A673 (cell line): ENCODE results near the gene ITPR2. TPM values are rescaled to one million over a fixed set of nuclear protein-coding genes. Genes with fewer than 3 reads are reported as not detected.

Experiments used
- BruUV-seq: library from RNA; stranded (reverse); fragments of 400-500 nt; replicated peaks from 2 replicates; lab custom pipeline; 2021; lab: Mats Ljungman, UMichigan
- CTCF ChIA-PET: fragments of 300-600 bp; sonication (Branson Sonifier 250); formaldehyde crosslinking; loops from one replicate; lab custom pipeline; 2022; ENCODE audit warnings: antibody characterized with exemption; lab: Charles Lee
- POLR2A ChIA-PET: fragments of 300-600 bp; sonication (Branson Sonifier 250); formaldehyde crosslinking; loops from one replicate; lab custom pipeline; 2022; ENCODE audit warnings: antibody characterized with exemption; ENCODE audit not compliant: low non-redundant PET; lab: Charles Lee
- DNase-seq: peaks from one replicate; pipeline ENCODE4 v3.0.0-alpha.2; 2015; ENCODE audit warnings: low spot score
- H3K27ac ChIP-seq: fragments of 200-600 bp; sonication (generic); 2 replicates; pipeline ENCODE4 v1.5.1; 2016; ENCODE audit warnings: mixed run types, low read depth, mild to moderate bottlenecking, mixed read lengths, antibody characterized with exemption, low read length; ENCODE audit not compliant: poor library complexity, severe bottlenecking
- H3K27me3 ChIP-seq: fragments of 200-600 bp; sonication (generic); replicated peaks from 2 replicates; pipeline ENCODE4 v1.6.1; 2017; ENCODE audit warnings: mixed run types, low read depth, mild to moderate bottlenecking, mixed read lengths, antibody characterized with exemption, low read length; ENCODE audit not compliant: insufficient read depth, poor library complexity
- H3K36me3 ChIP-seq: fragments of 200-600 bp; sonication (generic); 2 replicates; pipeline ENCODE4 v1.6.1; 2016; ENCODE audit warnings: mixed run types, mild to moderate bottlenecking, mixed read lengths, antibody characterized with exemption, low read length; ENCODE audit not compliant: insufficient read depth, poor library complexity, severe bottlenecking
- H3K4me1 ChIP-seq: fragments of 200-600 bp; sonication (generic); 2 replicates; pipeline ENCODE4 v1.6.1; 2017; ENCODE audit warnings: mixed run types, mild to moderate bottlenecking, mixed read lengths, antibody characterized with exemption, low read length; ENCODE audit not compliant: insufficient read depth, poor library complexity, severe bottlenecking
- H3K4me3 ChIP-seq: fragments of 200-600 bp; sonication (generic); 2 replicates; pipeline ENCODE4 v1.5.1; 2016; ENCODE audit warnings: low read depth, mixed run types, mild to moderate bottlenecking, mixed read lengths, low read length; ENCODE audit not compliant: poor library complexity, severe bottlenecking
- H3K9me3 ChIP-seq: fragments of 200-600 bp; sonication (generic); 2 replicates; pipeline ENCODE4 v1.6.1; 2016; ENCODE audit warnings: mixed run types, low read depth, mild to moderate bottlenecking, mixed read lengths, antibody characterized with exemption, low read length; ENCODE audit not compliant: poor library complexity, severe bottlenecking
- EZH2 ChIP-seq: fragments of 200-600 bp; sonication (generic); IDR thresholded peaks from 2 replicates; pipeline ENCODE4 v1.6.1; 2017; ENCODE audit warnings: borderline replicate concordance, low read depth, mild to moderate bottlenecking, mixed read lengths, antibody characterized with exemption, low read length; ENCODE audit not compliant: poor library complexity, severe bottlenecking
- intact Hi-C: fragments of 100-400 bp; cut with micrococcal nuclease; formaldehyde crosslinking; loops from one replicate; pipeline ENCODE4 v1.10.0; 2022; ENCODE audit not compliant: unreplicated experiment
- total RNA-seq: library from RNA; stranded (reverse); gene quantifications from 2 replicates; pipeline ENCODE4 v1.2.3, GENCODE V29; 2021
- TF ChIP-seq, protein P1 (sequence below): fragments of 300-800, 200-600 bp; sonication (generic); conservative IDR thresholded peaks from 2 replicates; pipeline ENCODE4 v1.5.1; 2017; ENCODE audit warnings: low read depth, mild to moderate bottlenecking, antibody characterized with exemption, low read length, moderate library complexity, mixed read lengths

The ITPR2 gene
- total RNA-seq, 1 experiment from 2014 or later, result 22.6 TPM

DNA sequence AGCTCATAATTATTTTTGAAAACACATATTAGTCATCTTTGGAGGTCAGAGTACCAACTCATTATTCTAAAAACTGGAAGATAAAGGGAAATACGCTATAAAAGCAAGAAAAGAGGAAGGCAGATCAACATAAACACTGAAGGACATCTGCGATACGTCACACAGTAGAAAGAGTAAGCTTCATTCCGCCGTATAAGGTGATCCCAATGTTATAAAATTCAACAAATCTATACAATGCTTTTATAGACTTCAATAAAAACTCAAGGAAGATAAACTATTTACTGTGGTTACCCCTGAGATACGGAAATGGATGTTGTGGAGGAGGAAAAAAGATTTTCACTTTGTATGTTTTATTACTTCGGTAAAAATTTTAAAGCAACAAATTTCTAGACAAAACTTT, 92.6 kb downstream of the ITPR2 start:
- H3K9me3 ChIP-seq, result peaks cover 7% of the 10 kb centered on the region
- no peaks in the 10 kb centered on the region for H3K27me3 ChIP-seq
- BruUV-seq, result no TSS peak
- no peak for DNase-seq
- CTCF ChIA-PET, result no interaction called here
- no peaks in the 10 kb centered on the region for H3K36me3 ChIP-seq
- POLR2A ChIA-PET, result no interaction called here
- intact Hi-C loops, result no loop called here
- H3K4me3 ChIP-seq, result no peak overlapping the region
- no peak overlapping the region for H3K27ac ChIP-seq
- no peak for TF ChIP-seq EZH2
- TF ChIP-seq, protein P1, sequence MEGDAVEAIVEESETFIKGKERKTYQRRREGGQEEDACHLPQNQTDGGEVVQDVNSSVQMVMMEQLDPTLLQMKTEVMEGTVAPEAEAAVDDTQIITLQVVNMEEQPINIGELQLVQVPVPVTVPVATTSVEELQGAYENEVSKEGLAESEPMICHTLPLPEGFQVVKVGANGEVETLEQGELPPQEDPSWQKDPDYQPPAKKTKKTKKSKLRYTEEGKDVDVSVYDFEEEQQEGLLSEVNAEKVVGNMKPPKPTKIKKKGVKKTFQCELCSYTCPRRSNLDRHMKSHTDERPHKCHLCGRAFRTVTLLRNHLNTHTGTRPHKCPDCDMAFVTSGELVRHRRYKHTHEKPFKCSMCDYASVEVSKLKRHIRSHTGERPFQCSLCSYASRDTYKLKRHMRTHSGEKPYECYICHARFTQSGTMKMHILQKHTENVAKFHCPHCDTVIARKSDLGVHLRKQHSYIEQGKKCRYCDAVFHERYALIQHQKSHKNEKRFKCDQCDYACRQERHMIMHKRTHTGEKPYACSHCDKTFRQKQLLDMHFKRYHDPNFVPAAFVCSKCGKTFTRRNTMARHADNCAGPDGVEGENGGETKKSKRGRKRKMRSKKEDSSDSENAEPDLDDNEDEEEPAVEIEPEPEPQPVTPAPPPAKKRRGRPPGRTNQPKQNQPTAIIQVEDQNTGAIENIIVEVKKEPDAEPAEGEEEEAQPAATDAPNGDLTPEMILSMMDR, result no peak
- H3K4me1 ChIP-seq, result peaks cover 25% of the 10 kb centered on the region

DNA sequence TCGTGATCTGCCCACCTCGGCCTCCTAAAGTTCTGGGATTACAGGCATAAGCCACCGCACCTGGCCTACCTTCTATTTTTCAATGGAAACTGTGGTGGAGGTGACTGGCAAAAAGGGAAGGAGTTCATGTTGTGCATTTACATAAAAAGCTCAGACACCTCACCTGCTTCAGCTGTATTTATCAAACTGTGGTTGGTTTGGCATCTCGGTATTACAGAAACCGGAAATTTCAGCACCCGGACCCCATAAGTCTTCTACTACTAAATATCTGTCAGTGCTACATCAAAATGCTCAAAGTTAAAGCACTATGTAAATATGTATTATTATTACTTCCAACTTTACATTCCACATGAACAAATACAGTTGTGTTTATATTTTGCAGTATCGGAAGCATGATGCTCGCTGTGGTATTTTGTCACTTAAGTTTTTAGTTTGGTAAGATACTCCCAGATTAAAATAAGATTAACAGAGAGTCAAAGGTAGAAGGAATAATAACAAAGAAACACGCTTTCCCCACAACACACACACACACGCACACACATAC, 95.4 kb downstream of the ITPR2 start:
- no TSS peak for BruUV-seq
- no peaks in the 10 kb centered on the region for H3K36me3 ChIP-seq
- ChIA-PET CTCF (no interaction called here), POLR2A (no interaction called here)
- H3K4me3 ChIP-seq, result no peak overlapping the region
- no peak for DNase-seq
- intact Hi-C loops, result no loop called here
- TF ChIP-seq, protein P1, result no peak
- no peak for TF ChIP-seq EZH2
- peaks cover 17% of the 10 kb centered on the region for H3K4me1 ChIP-seq
- H3K9me3 ChIP-seq, result peaks cover 7% of the 10 kb centered on the region
- H3K27me3 ChIP-seq, result no peaks in the 10 kb centered on the region
- H3K27ac ChIP-seq, result no peak overlapping the region

DNA sequence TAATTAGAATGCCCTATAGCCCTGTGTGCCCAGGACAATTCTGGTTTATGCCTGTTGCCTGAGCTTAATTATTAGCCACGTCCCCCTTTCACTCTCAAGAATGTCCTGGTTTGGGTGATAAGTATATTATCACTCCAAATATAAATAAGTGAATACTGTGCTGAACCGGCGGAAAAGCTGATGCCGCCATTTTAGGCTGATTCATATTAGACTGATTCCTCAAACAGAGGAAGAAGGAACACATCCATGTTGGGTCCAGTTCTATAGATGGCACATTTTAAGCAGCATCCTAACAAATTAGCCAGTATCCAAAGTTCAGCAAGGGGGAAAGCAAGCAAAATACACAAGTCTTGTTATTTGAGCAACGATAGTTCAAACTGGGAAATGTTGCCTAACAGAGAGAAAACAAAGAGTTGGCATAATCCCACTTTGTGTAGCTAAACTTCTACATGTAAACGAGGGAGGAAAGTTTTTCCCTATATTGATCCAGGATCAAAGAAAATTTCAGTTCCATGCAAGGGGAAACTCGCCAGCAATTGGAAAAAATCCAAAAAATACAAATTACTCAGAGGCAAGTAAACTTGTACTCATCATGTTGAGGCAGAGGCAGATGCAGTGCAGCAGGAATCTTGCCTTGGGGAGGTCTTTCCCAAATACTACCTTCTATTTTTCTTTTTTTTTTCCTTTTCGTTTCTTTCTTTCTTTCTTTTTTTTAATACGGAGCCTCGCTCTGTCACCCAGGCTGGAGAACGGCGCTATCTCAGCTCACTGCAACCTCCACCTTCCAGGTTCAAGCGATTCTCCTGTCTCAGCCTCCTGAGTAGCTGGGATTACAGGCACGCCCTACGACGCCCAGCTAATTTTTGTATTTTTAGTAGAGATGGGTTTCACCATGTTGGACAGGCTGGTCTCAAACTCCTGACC, 96.2 kb downstream of the ITPR2 start:
- Histone ChIP-seq H3K9me3 (peaks cover 7% of the 10 kb centered on the region), H3K4me3 (no peak overlapping the region), H3K27ac (no peak overlapping the region), H3K4me1 (peaks cover 14% of the 10 kb centered on the region), H3K36me3 (no peaks in the 10 kb centered on the region), H3K27me3 (no peaks in the 10 kb centered on the region)
- ChIA-PET CTCF (no interaction called here), POLR2A (no interaction called here)
- DNase-seq, result no peak
- BruUV-seq, result no TSS peak
- TF ChIP-seq EZH2, result no peak
- TF ChIP-seq, protein P1, result no peak
- intact Hi-C loops, result no loop called here
